Neuron (in vitro differentiated cells): ENCODE results near the gene MRPL51.
"Not testable (repeated sequence)": the region's sequence is repeated elsewhere in the genome, so short reads cannot be mapped to it uniquely, and the experiment has no call there.

Experiments used
- H2AFZ ChIP-seq: one replicate; pipeline ENCODE4 v1.6.1; 2013; ENCODE audit warnings: low read depth, mild to moderate bottlenecking, inconsistent platforms, low read length, moderate library complexity
- H3K27me3 ChIP-seq: one replicate; pipeline ENCODE4 v1.6.1; 2013; ENCODE audit warnings: low read length; ENCODE audit not compliant: insufficient read depth
- H3K36me3 ChIP-seq: one replicate; pipeline ENCODE4 v1.6.1; 2013; ENCODE audit warnings: low read length; ENCODE audit not compliant: insufficient read depth
- H3K4me1 ChIP-seq: one replicate; pipeline ENCODE4 v1.6.1; 2013; ENCODE audit warnings: low read length; ENCODE audit not compliant: insufficient read depth
- H3K4me3 ChIP-seq: 2 replicates; pipeline ENCODE4 v1.5.1; 2013; ENCODE audit warnings: mild to moderate bottlenecking, low read length, moderate library complexity
- H3K9me3 ChIP-seq: one replicate; pipeline ENCODE4 v1.6.1; 2013; ENCODE audit warnings: low read length

The MRPL51 gene

GRCh38 chr12:6469092-6469491 lies 24.0 kb downstream of the MRPL51 start:
- H3K4me3 ChIP-seq: peak overlapping the region; percentile 68
- H3K27me3 ChIP-seq: no peaks in the 10 kb centered on the region
- H3K9me3 ChIP-seq: no peaks in the 10 kb centered on the region
- H3K36me3 ChIP-seq: peaks cover 9% of the 10 kb centered on the region
- H2AFZ ChIP-seq: no peak overlapping the region
- peaks cover 13% of the 10 kb centered on the region for H3K4me1 ChIP-seq

DNA sequence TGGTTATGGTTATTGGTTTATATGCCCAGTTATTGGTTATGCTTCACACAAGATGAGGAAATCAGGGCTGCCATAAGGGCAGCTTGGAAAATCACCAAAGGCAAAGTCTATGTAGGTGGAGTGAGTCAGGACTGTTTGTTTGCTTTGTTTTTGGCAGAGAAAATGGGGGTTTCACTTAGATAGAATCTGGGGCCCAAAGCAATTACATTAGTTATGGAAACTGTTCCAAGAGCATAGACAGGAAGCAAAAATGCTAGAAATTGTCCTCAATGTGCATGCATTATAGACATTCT lies 24.8 kb downstream of the MRPL51 start:
- peaks cover 13% of the 10 kb centered on the region for H3K4me1 ChIP-seq
- H3K27me3 ChIP-seq: no peaks in the 10 kb centered on the region
- H3K36me3 ChIP-seq: peaks cover 12% of the 10 kb centered on the region
- no peak overlapping the region for H2AFZ ChIP-seq
- no peak overlapping the region for H3K4me3 ChIP-seq
- no peaks in the 10 kb centered on the region for H3K9me3 ChIP-seq

DNA sequence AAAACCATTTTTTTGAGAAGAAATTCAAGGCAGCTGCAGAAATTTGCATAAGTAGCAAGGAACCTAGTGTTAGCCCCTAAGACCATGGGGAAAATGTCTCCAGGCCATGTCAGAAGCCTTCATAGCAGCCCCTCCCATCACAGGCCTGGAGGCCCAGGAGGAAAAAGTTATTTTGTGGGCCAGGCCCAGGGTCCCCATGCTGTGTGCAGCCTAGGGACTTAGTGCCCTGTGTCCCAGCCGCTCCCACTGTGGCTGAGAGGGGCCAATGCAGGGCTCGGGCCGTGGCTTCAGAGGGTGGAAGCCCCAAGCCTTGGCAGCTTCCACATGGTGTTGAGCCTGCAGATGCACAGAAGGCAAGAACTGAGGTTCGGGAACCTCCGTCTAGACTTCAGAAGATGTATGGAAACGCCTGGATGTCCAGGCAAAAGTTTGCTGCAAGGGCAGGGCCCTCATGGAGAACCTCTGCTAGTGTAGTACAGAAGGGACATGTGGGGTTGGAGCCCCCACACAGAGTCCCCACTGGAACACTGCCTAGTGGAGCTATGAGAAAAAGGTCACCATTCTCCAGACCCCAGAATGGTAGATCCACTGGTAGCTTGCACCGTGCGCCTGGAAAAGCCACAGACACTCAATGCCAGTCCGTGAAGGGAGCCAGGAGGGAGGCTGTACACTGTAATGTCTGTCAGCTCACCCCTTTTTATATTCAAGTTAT lies 25.3 kb downstream of the MRPL51 start:
- not testable (repeated sequence) for H2AFZ ChIP-seq, H3K9me3 ChIP-seq, H3K4me3 ChIP-seq, H3K27me3 ChIP-seq
- peaks cover 12% of the 10 kb centered on the region for H3K36me3 ChIP-seq
- peaks cover 13% of the 10 kb centered on the region for H3K4me1 ChIP-seq

DNA sequence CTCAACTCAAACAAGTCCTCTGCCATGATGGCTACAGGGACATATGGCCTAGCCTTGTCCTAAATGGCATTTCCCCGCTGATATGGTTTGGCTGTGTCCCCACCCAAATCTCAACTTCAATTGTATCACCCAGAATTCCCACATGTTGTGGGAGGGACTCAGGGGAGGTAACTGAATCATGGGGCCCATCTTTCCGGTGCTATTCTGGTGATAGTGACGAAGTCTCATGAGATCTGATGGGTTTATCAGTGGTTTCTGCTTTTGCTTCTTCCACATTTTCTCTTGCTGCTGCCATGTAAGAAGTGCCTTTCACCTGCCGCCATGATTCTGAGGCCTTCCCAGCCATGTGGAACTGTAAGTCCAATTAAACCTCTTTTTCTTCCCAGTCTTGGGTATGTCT lies 26.3 kb downstream of the MRPL51 start:
- H3K9me3 ChIP-seq, H3K4me3 ChIP-seq, H2AFZ ChIP-seq, H3K27me3 ChIP-seq: not testable (repeated sequence)
- Histone ChIP-seq H3K36me3 (peaks cover 21% of the 10 kb centered on the region), H3K4me1 (peaks cover 13% of the 10 kb centered on the region)

GRCh38 chr12:6466184-6466573 lies 26.9 kb downstream of the MRPL51 start:
- Histone ChIP-seq H2AFZ (no peak overlapping the region), H3K9me3 (no peaks in the 10 kb centered on the region), H3K27me3 (no peaks in the 10 kb centered on the region), H3K36me3 (peaks cover 24% of the 10 kb centered on the region), H3K4me3 (no peak overlapping the region), H3K4me1 (peaks cover 11% of the 10 kb centered on the region)

DNA sequence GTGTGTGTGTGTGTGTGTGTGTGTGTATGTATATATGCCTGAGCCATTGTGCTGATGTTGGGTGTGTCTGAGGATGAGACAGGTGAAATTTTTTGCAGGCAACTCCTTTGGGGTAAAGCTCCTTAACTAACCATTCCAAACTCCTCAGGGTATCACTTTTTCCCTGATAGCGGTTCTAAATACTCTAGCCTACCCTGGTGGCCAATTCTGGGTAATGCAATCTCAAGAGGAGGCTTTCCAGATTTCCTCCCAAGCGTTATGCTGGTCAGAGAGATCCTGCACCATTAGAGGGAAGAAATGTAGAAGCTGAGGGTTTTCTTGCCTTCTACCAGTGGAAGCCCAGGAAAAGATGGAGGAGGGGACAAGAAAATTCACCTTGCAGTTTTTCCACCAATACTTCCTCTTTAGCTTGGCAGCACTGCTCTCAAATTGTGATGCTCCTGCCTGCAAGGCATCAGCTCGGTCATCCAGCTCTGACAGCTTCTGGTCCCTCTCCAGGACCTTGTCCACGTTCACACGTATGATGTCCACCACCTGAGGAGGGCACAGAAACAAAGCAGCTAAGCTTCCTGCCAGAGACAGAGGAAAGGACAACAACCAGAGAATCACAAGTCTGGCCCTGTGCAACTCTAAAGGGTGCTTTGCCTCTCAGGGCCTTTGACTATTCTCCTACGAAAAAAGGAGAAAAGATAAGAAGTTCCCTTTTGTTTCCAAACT lies 27.4 kb downstream of the MRPL51 start:
- peaks cover 10% of the 10 kb centered on the region for H3K4me1 ChIP-seq
- H3K36me3 ChIP-seq: peaks cover 29% of the 10 kb centered on the region
- no peaks in the 10 kb centered on the region for H3K27me3 ChIP-seq
- H2AFZ ChIP-seq: no peak overlapping the region
- no peaks in the 10 kb centered on the region for H3K9me3 ChIP-seq
- no peak overlapping the region for H3K4me3 ChIP-seq

GRCh38 chr12:6464531-6464930 lies 28.5 kb downstream of the MRPL51 start:
- H3K36me3 ChIP-seq: peaks cover 32% of the 10 kb centered on the region
- H2AFZ ChIP-seq: no peak overlapping the region
- H3K4me1 ChIP-seq: peaks cover 6% of the 10 kb centered on the region
- H3K27me3 ChIP-seq: no peaks in the 10 kb centered on the region
- no peaks in the 10 kb centered on the region for H3K9me3 ChIP-seq
- H3K4me3 ChIP-seq: no peak overlapping the region

- no peak overlapping the region for H3K4me3 ChIP-seq
- H3K36me3 ChIP-seq: peaks cover 32% of the 10 kb centered on the region
Measured at GRCh38 chr12:6463858-6464257, 29.2 kb downstream of the MRPL51 start.

DNA sequence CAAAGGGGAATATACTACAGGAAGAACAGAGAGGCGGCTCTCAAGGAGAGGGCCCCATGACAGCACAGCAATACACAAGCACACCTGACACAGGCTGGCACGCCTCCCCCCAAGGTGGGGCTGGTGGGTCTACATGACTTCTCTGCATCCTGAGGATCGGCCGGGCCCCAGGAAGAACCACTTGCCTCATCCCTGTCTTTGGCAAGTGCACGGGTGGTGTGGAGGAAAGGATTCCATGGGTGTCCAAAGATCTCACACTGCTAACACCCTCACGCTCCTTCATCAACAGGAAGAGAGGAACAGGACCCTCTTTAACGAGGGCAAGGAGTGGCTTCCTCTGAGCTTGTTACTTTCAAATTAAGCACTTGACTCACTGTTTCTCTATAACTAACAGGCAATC lies 29.8 kb downstream of the MRPL51 start:
- peaks cover 32% of the 10 kb centered on the region for H3K36me3 ChIP-seq

More at GRCh38 chr12:6463858-6464257, 29.2 kb downstream of the MRPL51 start:
- Histone ChIP-seq H3K4me1 (no peaks in the 10 kb centered on the region), H2AFZ (no peak overlapping the region), H3K27me3 (no peaks in the 10 kb centered on the region), H3K9me3 (no peaks in the 10 kb centered on the region)

GRCh38 chr12:6462234-6462995 lies 30.6 kb downstream of the MRPL51 start:
- H3K4me3 ChIP-seq: no peak overlapping the region
- H3K9me3 ChIP-seq: no peaks in the 10 kb centered on the region
- no peak overlapping the region for H2AFZ ChIP-seq
- H3K36me3 ChIP-seq: peaks cover 32% of the 10 kb centered on the region
- no peaks in the 10 kb centered on the region for H3K27me3 ChIP-seq
- no peaks in the 10 kb centered on the region for H3K4me1 ChIP-seq

More for the DNA sequence above, 29.8 kb downstream of the MRPL51 start:
- Histone ChIP-seq H3K9me3 (no peaks in the 10 kb centered on the region), H3K4me1 (no peaks in the 10 kb centered on the region), H3K4me3 (no peak overlapping the region), H3K27me3 (no peaks in the 10 kb centered on the region), H2AFZ (no peak overlapping the region)

DNA sequence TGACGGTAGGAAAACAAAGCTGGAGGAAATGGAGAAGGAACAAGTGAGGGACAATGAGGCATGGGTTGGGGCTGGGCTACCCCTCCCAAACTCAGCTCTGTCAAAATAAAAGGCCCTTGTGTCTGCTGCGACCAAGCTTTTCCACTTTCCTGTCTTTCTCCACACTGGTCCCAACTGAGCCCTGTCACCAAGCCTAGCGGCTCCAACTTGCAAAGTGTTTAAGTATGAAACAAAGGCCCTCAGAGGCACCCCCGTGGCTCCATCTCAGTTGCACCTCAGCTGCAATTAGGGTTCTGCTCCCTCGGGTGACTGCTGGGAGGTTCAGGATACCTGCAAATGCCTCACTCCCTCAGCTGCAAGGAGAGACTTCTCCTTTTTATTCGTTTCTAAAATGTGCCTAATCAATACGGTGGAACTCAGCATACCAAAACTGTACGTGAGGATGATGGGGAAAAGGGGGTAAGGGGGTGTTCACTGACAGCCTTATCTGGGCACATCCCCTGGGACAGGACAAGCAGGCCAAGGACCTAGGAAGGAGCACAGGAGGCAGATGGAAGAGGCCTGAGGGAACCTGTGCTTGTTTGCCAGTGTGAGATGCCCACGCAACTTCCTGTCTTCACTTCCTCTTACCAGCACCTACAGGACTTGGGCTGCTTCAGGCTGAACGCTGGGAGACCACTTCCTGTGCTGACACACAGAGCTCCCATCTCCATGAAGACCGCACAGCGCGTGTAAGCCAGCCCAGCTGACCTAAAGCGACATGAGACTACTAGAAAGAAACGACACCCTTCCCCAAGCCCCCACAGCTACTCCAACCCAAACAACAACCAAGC lies 31.4 kb downstream of the MRPL51 start:
- Histone ChIP-seq H2AFZ (no peak overlapping the region), H3K9me3 (no peaks in the 10 kb centered on the region), H3K4me3 (no peak overlapping the region), H3K36me3 (peaks cover 32% of the 10 kb centered on the region), H3K4me1 (no peaks in the 10 kb centered on the region), H3K27me3 (no peaks in the 10 kb centered on the region)

DNA sequence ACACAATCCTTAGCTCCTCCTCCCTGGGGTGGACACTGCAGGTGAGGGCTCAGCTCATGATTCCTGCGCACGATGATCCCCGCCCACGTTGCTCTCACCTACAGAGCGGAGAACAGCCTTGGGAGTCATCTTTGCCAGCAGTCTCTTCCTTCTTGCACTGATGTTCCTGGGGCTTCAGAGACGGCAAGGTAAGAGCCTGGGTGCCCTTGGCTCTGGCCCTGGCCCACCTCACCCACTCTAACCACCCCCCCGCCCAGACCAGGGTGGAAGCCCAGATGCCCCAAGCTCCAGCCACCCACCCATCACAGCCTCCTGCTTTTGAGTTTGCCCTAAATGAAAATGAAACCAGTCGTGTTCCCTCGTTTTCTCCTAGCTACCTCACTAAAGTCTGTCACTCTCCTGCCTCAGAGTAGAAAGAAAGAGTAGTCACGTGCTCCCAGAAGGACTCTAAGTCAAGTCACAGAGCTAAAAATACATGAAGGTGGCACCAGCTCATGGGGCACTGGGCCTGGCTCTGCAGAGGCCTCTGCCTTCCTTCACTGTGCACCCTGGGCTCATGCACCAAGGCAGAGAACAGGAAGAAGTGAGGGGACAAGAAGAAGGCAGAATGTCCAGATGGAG lies 32.2 kb downstream of the MRPL51 start:
- peaks cover 32% of the 10 kb centered on the region for H3K36me3 ChIP-seq
- no peaks in the 10 kb centered on the region for H3K27me3 ChIP-seq
- no peak overlapping the region for H2AFZ ChIP-seq

More for the DNA sequence above, 32.2 kb downstream of the MRPL51 start:
- Histone ChIP-seq H3K9me3 (no peaks in the 10 kb centered on the region), H3K4me3 (no peak overlapping the region), H3K4me1 (no peaks in the 10 kb centered on the region)
